HEK293 (cell line): ENCODE data around the gene KRT40.
A peak's percentile ranks its signal among the peaks of the same experiment; 100 is the strongest.

Source experiments
- KLF17 ChIP-seq: fragments of 450-650 bp; formaldehyde crosslinking; IDR thresholded peaks from 2 replicates; pipeline ENCODE4 v1.5.1; 2016; ENCODE audit warnings: missing biosample characterization, missing genetic modification characterization
- KLF8 ChIP-seq: fragments of 450-650 bp; formaldehyde crosslinking; IDR thresholded peaks from 2 replicates; pipeline ENCODE4 v1.5.1; 2016; ENCODE audit warnings: missing biosample characterization, missing genetic modification characterization
- OSR2 ChIP-seq: fragments of 450-650 bp; formaldehyde crosslinking; IDR thresholded peaks from 2 replicates; pipeline ENCODE4 v1.5.1; 2016; ENCODE audit warnings: missing biosample characterization, missing genetic modification characterization
- PRDM10 ChIP-seq: fragments of 450-650 bp; formaldehyde crosslinking; IDR thresholded peaks from 2 replicates; pipeline ENCODE4 v1.5.1; 2016; ENCODE audit warnings: missing biosample characterization, missing genetic modification characterization
- PRDM4 ChIP-seq: fragments of 450-650 bp; formaldehyde crosslinking; IDR thresholded peaks from 2 replicates; pipeline ENCODE4 v1.5.1; 2017; ENCODE audit warnings: missing biosample characterization, missing genetic modification characterization
- PRDM6 ChIP-seq: fragments of 450-650 bp; formaldehyde crosslinking; IDR thresholded peaks from 2 replicates; pipeline ENCODE4 v1.5.1; 2017; ENCODE audit warnings: missing biosample characterization, missing genetic modification characterization
- SCRT1 ChIP-seq: fragments of 450-650 bp; formaldehyde crosslinking; IDR thresholded peaks from 2 replicates; pipeline ENCODE4 v1.5.1; 2016; ENCODE audit warnings: missing biosample characterization, missing genetic modification characterization, borderline replicate concordance
- SCRT2 ChIP-seq: fragments of 450-650 bp; formaldehyde crosslinking; IDR thresholded peaks from 2 replicates; pipeline ENCODE4 v1.5.1; 2016; ENCODE audit warnings: missing biosample characterization, missing genetic modification characterization
- ZBTB17 ChIP-seq: fragments of 450-650 bp; formaldehyde crosslinking; IDR thresholded peaks from 2 replicates; pipeline ENCODE4 v1.5.1; 2016; ENCODE audit warnings: missing biosample characterization, missing genetic modification characterization
- ZBTB21 ChIP-seq: fragments of 450-650 bp; formaldehyde crosslinking; IDR thresholded peaks from 2 replicates; pipeline ENCODE4 v1.5.1; 2017; ENCODE audit warnings: missing biosample characterization, missing genetic modification characterization
- ZEB2 ChIP-seq: fragments of 450-650 bp; formaldehyde crosslinking; IDR thresholded peaks from 2 replicates; pipeline ENCODE4 v1.5.1; 2016; ENCODE audit warnings: missing biosample characterization, missing genetic modification characterization
- ZNF133 ChIP-seq: fragments of 450-650 bp; formaldehyde crosslinking; IDR thresholded peaks from 2 replicates; pipeline ENCODE4 v1.5.1; 2016; ENCODE audit warnings: missing biosample characterization, missing genetic modification characterization
- ZNF140 ChIP-seq: fragments of 450-650 bp; formaldehyde crosslinking; IDR thresholded peaks from 2 replicates; pipeline ENCODE4 v1.5.1; 2016; ENCODE audit warnings: missing biosample characterization, missing genetic modification characterization
- ZNF155 ChIP-seq: fragments of 450-650 bp; formaldehyde crosslinking; IDR thresholded peaks from 2 replicates; pipeline ENCODE4 v1.5.1; 2016; ENCODE audit warnings: missing biosample characterization, missing genetic modification characterization
- ZNF169 ChIP-seq: fragments of 450-650 bp; formaldehyde crosslinking; IDR thresholded peaks from 2 replicates; pipeline ENCODE4 v1.5.1; 2016; ENCODE audit warnings: missing biosample characterization, missing genetic modification characterization
- ZNF184 ChIP-seq: fragments of 450-650 bp; IDR thresholded peaks from 2 replicates; pipeline ENCODE4 v1.5.1; 2018; ENCODE audit warnings: missing biosample characterization, mild to moderate bottlenecking, missing genetic modification characterization
- ZNF239 ChIP-seq: fragments of 450-650 bp; formaldehyde crosslinking; IDR thresholded peaks from 2 replicates; pipeline ENCODE4 v1.5.1; 2016; ENCODE audit warnings: missing biosample characterization, missing genetic modification characterization
- ZNF335 ChIP-seq: fragments of 450-650 bp; formaldehyde crosslinking; conservative IDR thresholded peaks from 2 replicates; pipeline ENCODE4 v1.5.1; 2016; ENCODE audit warnings: missing biosample characterization, missing genetic modification characterization
- ZNF530 ChIP-seq: fragments of 450-650 bp; formaldehyde crosslinking; IDR thresholded peaks from 2 replicates; pipeline ENCODE4 v1.5.1; 2016; ENCODE audit warnings: low read depth, missing biosample characterization, missing genetic modification characterization
- ZNF580 ChIP-seq: fragments of 450-650 bp; formaldehyde crosslinking; IDR thresholded peaks from 2 replicates; pipeline ENCODE4 v1.5.1; 2016; ENCODE audit warnings: missing biosample characterization, missing genetic modification characterization
- ZNF585B ChIP-seq: fragments of 450-650 bp; formaldehyde crosslinking; IDR thresholded peaks from 2 replicates; pipeline ENCODE4 v1.5.1; 2016; ENCODE audit warnings: missing biosample characterization, missing genetic modification characterization
- ZNF629 ChIP-seq: fragments of 450-650 bp; formaldehyde crosslinking; IDR thresholded peaks from 2 replicates; pipeline ENCODE4 v1.5.1; 2017; ENCODE audit warnings: missing biosample characterization, missing genetic modification characterization
- ZNF76 ChIP-seq: fragments of 450-650 bp; formaldehyde crosslinking; IDR thresholded peaks from 2 replicates; pipeline ENCODE4; 2016; ENCODE audit warnings: low read depth, missing biosample characterization, missing genetic modification characterization, borderline replicate concordance
- ZNF792 ChIP-seq: fragments of 450-650 bp; formaldehyde crosslinking; IDR thresholded peaks from 2 replicates; pipeline ENCODE4 v1.5.1; 2016; ENCODE audit warnings: missing biosample characterization, missing genetic modification characterization
- ZSCAN30 ChIP-seq: fragments of 450-650 bp; IDR thresholded peaks from 2 replicates; pipeline ENCODE4 v1.5.1; 2018; ENCODE audit warnings: missing biosample characterization, mild to moderate bottlenecking, missing genetic modification characterization, moderate library complexity
- TF ChIP-seq, protein P1 (sequence below): fragments of 450-650 bp; formaldehyde crosslinking; conservative IDR thresholded peaks from 2 replicates; pipeline ENCODE4 v1.5.1; 2016; ENCODE audit warnings: low read depth, missing biosample characterization, missing genetic modification characterization
- TF ChIP-seq, protein P2 (sequence below): fragments of 450-650 bp; formaldehyde crosslinking; IDR thresholded peaks from 2 replicates; pipeline ENCODE4 v1.5.1; 2016; ENCODE audit warnings: missing biosample characterization, missing genetic modification characterization, low read depth

Gene KRT40

DNA sequence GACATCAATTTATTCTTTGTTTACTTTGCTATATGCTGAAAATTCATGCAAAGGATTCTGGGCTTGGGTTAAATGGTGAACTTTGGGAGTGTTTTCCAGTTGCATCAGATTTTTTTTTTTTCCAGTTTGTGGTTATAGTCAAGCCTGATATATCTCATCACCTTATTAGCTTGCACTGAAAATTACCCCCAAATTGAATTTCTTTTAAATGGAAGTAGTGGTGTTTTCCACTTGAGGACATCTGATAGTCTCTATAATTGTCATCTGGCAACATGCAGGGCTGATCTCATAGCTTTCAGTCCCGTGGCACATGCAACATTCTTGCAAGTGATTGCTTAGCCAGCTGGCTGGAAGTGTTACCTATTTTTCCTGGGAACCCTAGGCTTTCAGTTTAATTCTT lies 29.5 kb upstream of the KRT40 start (continued):
- TF ChIP-seq ZNF792 (tag by site-specific recombination) (no peak), ZNF155 (tag by site-specific recombination) (no peak), PRDM6 (tag by site-specific recombination) (peak; percentile 82), ZNF530 (no peak), ZSCAN30 (tag by site-specific recombination) (no peak), ZEB2 (peak; percentile 75), ZNF629 (tag by site-specific recombination) (no peak), ZNF140 (tag by site-specific recombination) (no peak), ZNF585B (tag by site-specific recombination) (no peak), OSR2 (tag by site-specific recombination) (peak; percentile 36; the same call in 1 of the 2 replicates), KLF17 (tag by site-specific recombination) (no peak), KLF8 (no peak), ZNF184 (tag by site-specific recombination) (no peak), PRDM4 (tag by site-specific recombination) (no peak), ZNF239 (tag by site-specific recombination) (no peak), ZBTB17 (tag by site-specific recombination) (peak; percentile 19; the same call in 1 of the 2 replicates), ZNF76 (tag by site-specific recombination) (peak; percentile 27; the same call in 1 of the 2 replicates), ZBTB21 (peak; percentile 47; the same call in 1 of the 2 replicates), ZNF169 (tag by site-specific recombination) (no peak), SCRT2 (tag by site-specific recombination) (0 out of 2 replicates have a peak, but pooled peaks have one; percentile 15), SCRT1 (tag by site-specific recombination) (no peak), ZNF580 (no peak), ZNF133 (tag by site-specific recombination) (no peak), PRDM10 (tag by site-specific recombination) (peak; percentile 49; the same call in 1 of the 2 replicates), ZNF335 (tag by site-specific recombination) (peak; percentile 28; the same call in 1 of the 2 replicates)
- TF ChIP-seq, protein P1, sequence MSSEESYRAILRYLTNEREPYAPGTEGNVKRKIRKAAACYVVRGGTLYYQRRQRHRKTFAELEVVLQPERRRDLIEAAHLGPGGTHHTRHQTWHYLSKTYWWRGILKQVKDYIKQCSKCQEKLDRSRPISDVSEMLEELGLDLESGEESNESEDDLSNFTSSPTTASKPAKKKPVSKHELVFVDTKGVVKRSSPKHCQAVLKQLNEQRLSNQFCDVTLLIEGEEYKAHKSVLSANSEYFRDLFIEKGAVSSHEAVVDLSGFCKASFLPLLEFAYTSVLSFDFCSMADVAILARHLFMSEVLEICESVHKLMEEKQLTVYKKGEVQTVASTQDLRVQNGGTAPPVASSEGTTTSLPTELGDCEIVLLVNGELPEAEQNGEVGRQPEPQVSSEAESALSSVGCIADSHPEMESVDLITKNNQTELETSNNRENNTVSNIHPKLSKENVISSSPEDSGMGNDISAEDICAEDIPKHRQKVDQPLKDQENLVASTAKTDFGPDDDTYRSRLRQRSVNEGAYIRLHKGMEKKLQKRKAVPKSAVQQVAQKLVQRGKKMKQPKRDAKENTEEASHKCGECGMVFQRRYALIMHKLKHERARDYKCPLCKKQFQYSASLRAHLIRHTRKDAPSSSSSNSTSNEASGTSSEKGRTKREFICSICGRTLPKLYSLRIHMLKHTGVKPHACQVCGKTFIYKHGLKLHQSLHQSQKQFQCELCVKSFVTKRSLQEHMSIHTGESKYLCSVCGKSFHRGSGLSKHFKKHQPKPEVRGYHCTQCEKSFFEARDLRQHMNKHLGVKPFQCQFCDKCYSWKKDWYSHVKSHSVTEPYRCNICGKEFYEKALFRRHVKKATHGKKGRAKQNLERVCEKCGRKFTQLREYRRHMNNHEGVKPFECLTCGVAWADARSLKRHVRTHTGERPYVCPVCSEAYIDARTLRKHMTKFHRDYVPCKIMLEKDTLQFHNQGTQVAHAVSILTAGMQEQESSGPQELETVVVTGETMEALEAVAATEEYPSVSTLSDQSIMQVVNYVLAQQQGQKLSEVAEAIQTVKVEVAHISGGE (tag by site-specific recombination), result no peak
- TF ChIP-seq, protein P2, sequence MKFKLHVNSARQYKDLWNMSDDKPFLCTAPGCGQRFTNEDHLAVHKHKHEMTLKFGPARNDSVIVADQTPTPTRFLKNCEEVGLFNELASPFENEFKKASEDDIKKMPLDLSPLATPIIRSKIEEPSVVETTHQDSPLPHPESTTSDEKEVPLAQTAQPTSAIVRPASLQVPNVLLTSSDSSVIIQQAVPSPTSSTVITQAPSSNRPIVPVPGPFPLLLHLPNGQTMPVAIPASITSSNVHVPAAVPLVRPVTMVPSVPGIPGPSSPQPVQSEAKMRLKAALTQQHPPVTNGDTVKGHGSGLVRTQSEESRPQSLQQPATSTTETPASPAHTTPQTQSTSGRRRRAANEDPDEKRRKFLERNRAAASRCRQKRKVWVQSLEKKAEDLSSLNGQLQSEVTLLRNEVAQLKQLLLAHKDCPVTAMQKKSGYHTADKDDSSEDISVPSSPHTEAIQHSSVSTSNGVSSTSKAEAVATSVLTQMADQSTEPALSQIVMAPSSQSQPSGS (tag by site-specific recombination), result 0 out of 2 replicates have a peak, but pooled peaks have one; percentile 11
